SH-SY5Y (cell line): ENCODE data around the gene SCG3.

Source experiments
- GATA2 ChIP-seq: IDR thresholded peaks from 2 replicates; pipeline ENCODE4 v1.6.1; 2011; ENCODE audit warnings: mild to moderate bottlenecking, low read depth, low read length
- GATA3 ChIP-seq: IDR thresholded peaks from 2 replicates; pipeline ENCODE4 v1.6.1; 2011; ENCODE audit warnings: low read depth, mild to moderate bottlenecking, low read length, moderate library complexity

GRCh38 chr15:51724199-51724598 is 42.9 kb downstream of the SCG3 start:
- no peak for TF ChIP-seq GATA2
- TF ChIP-seq GATA3: no peak
